IMR-90 (cell line): ENCODE results near the gene PCDHB6.

Source experiments
- BHLHE40 ChIP-seq: fragments of 150-350 bp; IDR thresholded peaks from 2 replicates; pipeline ENCODE4 v1.6.1; 2016; ENCODE audit warnings: mild to moderate bottlenecking, low read depth, low read length
- CEBPB ChIP-seq: IDR thresholded peaks from 2 replicates; pipeline ENCODE4 v1.6.1; 2012; ENCODE audit warnings: low read depth, low read length, improper control_type of control experiment
- FOS ChIP-seq: fragments of 150-350 bp; IDR thresholded peaks from 2 replicates; pipeline ENCODE4 v1.6.1; 2016; ENCODE audit warnings: low read depth, low read length
- MAFK ChIP-seq: IDR thresholded peaks from 2 replicates; pipeline ENCODE4 v1.6.1; 2012; ENCODE audit warnings: low read depth, low read length, improper control_type of control experiment
- MXI1 ChIP-seq: IDR thresholded peaks from 2 replicates; pipeline ENCODE4 v1.6.1; 2012; ENCODE audit warnings: low read depth, mild to moderate bottlenecking, low read length, moderate library complexity, borderline replicate concordance
- NFE2L2 ChIP-seq: fragments of 150-350 bp; IDR thresholded peaks from 2 replicates; pipeline ENCODE4 v1.6.1; 2016; ENCODE audit warnings: low read depth, mild to moderate bottlenecking, low read length
- POLR2A ChIP-seq: IDR thresholded peaks from 2 replicates; pipeline ENCODE4 v1.6.1; 2012; ENCODE audit warnings: mild to moderate bottlenecking, low read depth, low read length
- RAD21 ChIP-seq: IDR thresholded peaks from 2 replicates; pipeline ENCODE4 v1.6.1; 2012; ENCODE audit warnings: low read length, improper control_type of control experiment
- RCOR1 ChIP-seq: IDR thresholded peaks from 2 replicates; pipeline ENCODE4 v1.6.1; 2012; ENCODE audit warnings: mild to moderate bottlenecking, low read length, improper control_type of control experiment; ENCODE audit not compliant: insufficient replicate concordance
- RFX5 ChIP-seq: IDR thresholded peaks from 2 replicates; pipeline ENCODE4 v1.8.0; 2012; ENCODE audit warnings: low read depth, mild to moderate bottlenecking, low read length, moderate library complexity
- SMC3 ChIP-seq: fragments of 150-350 bp; IDR thresholded peaks from 2 replicates; pipeline ENCODE4 v1.6.1; 2016; ENCODE audit warnings: low read depth, mild to moderate bottlenecking, antibody characterized with exemption, low read length, moderate library complexity
- TF ChIP-seq, protein P1 (sequence below): conservative IDR thresholded peaks from 2 replicates; pipeline ENCODE4 v1.5.1; 2012; ENCODE audit warnings: mild to moderate bottlenecking, low read depth, low read length, improper control_type of control experiment
- TF ChIP-seq, protein P2 (sequence below): fragments of 150-350 bp; IDR thresholded peaks from 2 replicates; pipeline ENCODE4 v1.6.1; 2017; ENCODE audit warnings: mild to moderate bottlenecking, antibody characterized with exemption, low read length, low read depth

DNA sequence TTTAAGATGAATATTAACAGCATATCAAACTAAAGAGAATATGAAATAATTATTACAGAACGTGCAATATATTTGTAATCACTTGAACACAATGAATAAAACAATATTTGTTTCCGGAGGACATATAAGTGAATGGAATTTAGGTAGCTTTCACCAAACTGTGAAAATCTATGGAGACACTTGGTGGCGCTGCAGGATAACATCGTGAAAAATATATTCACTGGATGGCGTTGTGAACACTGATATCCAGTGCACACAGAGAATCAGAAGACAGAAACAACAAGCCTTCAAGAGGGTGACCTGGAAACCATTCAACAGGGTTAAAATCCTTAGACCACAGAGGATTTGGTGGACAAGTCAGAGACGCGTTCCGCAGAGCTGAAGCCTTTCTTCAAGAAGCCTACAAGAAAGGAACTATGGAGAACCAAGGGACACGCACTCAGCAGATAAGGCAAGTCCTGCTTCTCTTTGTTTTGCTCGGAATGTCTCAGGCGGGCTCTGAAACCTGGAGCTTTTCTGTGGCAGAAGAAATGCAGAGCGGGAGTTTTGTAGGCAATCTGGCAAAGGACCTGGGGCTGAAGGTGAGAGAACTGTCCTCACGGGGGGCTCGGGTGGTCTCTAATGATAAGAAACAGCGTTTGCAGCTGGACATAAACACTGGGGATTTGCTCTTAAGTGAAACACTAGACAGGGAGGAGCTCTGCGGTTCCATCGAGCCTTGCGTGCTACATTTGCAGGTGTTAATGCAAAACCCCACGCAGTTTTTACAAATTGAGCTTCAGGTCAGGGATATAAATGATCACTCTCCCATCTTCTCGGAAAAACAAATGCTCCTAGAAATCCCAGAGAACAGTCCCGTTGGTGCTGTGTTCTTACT is 49.7 kb downstream of the PCDHB6 start, which contains the start of gene PCDHB11:
- TF ChIP-seq, protein P1, sequence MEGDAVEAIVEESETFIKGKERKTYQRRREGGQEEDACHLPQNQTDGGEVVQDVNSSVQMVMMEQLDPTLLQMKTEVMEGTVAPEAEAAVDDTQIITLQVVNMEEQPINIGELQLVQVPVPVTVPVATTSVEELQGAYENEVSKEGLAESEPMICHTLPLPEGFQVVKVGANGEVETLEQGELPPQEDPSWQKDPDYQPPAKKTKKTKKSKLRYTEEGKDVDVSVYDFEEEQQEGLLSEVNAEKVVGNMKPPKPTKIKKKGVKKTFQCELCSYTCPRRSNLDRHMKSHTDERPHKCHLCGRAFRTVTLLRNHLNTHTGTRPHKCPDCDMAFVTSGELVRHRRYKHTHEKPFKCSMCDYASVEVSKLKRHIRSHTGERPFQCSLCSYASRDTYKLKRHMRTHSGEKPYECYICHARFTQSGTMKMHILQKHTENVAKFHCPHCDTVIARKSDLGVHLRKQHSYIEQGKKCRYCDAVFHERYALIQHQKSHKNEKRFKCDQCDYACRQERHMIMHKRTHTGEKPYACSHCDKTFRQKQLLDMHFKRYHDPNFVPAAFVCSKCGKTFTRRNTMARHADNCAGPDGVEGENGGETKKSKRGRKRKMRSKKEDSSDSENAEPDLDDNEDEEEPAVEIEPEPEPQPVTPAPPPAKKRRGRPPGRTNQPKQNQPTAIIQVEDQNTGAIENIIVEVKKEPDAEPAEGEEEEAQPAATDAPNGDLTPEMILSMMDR: no peak
- TF ChIP-seq BHLHE40: no peak
- TF ChIP-seq POLR2A: no peak
- no peak for TF ChIP-seq SMC3
- no peak for TF ChIP-seq CEBPB
- TF ChIP-seq, protein P2, sequence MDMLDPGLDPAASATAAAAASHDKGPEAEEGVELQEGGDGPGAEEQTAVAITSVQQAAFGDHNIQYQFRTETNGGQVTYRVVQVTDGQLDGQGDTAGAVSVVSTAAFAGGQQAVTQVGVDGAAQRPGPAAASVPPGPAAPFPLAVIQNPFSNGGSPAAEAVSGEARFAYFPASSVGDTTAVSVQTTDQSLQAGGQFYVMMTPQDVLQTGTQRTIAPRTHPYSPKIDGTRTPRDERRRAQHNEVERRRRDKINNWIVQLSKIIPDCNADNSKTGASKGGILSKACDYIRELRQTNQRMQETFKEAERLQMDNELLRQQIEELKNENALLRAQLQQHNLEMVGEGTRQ: no peak
- TF ChIP-seq RCOR1: no peak
- no peak for TF ChIP-seq RFX5
- no peak for TF ChIP-seq MXI1
- no peak for TF ChIP-seq MAFK
- no peak for TF ChIP-seq RAD21
- no peak for TF ChIP-seq FOS
- TF ChIP-seq NFE2L2: no peak
